Measurements from ENCODE around the gene AKT1S1. TPM values are rescaled to one million over a fixed set of nuclear protein-coding genes. Genes with fewer than 3 reads are reported as not detected.
A peak's percentile ranks its signal among the peaks of the same experiment; 100 is the strongest.

The AKT1S1 gene
- total and polyA plus RNA-seq, 3 donors from 2014 or later = 35.0 to 42.8 (median 35.7) TPM

GRCh38 chr19:49855676-49856573 is 21.2 kb downstream of the AKT1S1 start:
- WGBS, 2 donors = 81 to 91% methylated on average over 10 to 20 of the region's 21 CpGs
- no peak overlapping the region for H3K4me3 ChIP-seq
- no peaks in the 10 kb centered on the region for H3K36me3 ChIP-seq (ENCODE audit: low read depth, missing control alignments)
- H3K9me3 ChIP-seq = no peaks in the 10 kb centered on the region
- TF ChIP-seq CTCF (IDR thresholded peaks at IDR 0.05) (no peak), POLR2A (IDR thresholded peaks at IDR 0.05) (no peak)
- intact Hi-C loops (cut with DNase I; ENCODE audit: low total_unique reads) = no loop called here
- H3K27ac ChIP-seq = peak overlapping the region in 1 of 2 donors; percentile 30
- H3K27me3 ChIP-seq = no peaks in the 10 kb centered on the region
- H3K4me1 ChIP-seq = peaks cover 53% of the 10 kb centered on the region
- DNase-seq = no peak

GRCh38 chr19:49855277-49855675 is 21.9 kb downstream of the AKT1S1 start:
- Histone ChIP-seq H3K36me3 (ENCODE audit: low read depth, missing control alignments) (no peaks in the 10 kb centered on the region), H3K4me1 (peaks cover 47% of the 10 kb centered on the region), H3K27me3 (no peaks in the 10 kb centered on the region), H3K9me3 (no peaks in the 10 kb centered on the region), H3K4me3 (no peak overlapping the region), H3K27ac (peak overlapping the region in 1 of 2 donors; percentile 30)
- intact Hi-C loops (cut with DNase I; ENCODE audit: low total_unique reads) = no loop called here
- TF ChIP-seq POLR2A (IDR thresholded peaks at IDR 0.05) (no peak), CTCF (IDR thresholded peaks at IDR 0.05) (no peak)
- no peak for DNase-seq
- WGBS, 2 donors = 80 to 87% methylated on average over 3 to 12 of the region's 12 CpGs

- WGBS, 2 donors = 87 to 90% methylated on average over 6 to 36 of the region's 39 CpGs
- peak overlapping the region in 1 of 2 donors; percentile 31 for H3K27ac ChIP-seq
- no peak overlapping the region for H3K4me3 ChIP-seq
- TF ChIP-seq POLR2A (IDR thresholded peaks at IDR 0.05) (no peak), CTCF (IDR thresholded peaks at IDR 0.05) (no peak)
- no peaks in the 10 kb centered on the region for H3K9me3 ChIP-seq
- peaks cover 40% of the 10 kb centered on the region for H3K4me1 ChIP-seq
- intact Hi-C loops (cut with DNase I; ENCODE audit: low total_unique reads) = no loop called here
- no peak for DNase-seq
- no peaks in the 10 kb centered on the region for H3K36me3 ChIP-seq (ENCODE audit: low read depth, missing control alignments)
- no peaks in the 10 kb centered on the region for H3K27me3 ChIP-seq
Observed at GRCh38 chr19:49854378-49855263, 22.5 kb downstream of the AKT1S1 start.

- intact Hi-C loops (cut with DNase I; ENCODE audit: low total_unique reads) = no loop called here
- Histone ChIP-seq H3K27ac (peak overlapping the region; percentile 31 to 39), H3K4me3 (no peak overlapping the region), H3K9me3 (no peaks in the 10 kb centered on the region), H3K27me3 (no peaks in the 10 kb centered on the region), H3K4me1 (peaks cover 35% of the 10 kb centered on the region), H3K36me3 (ENCODE audit: low read depth, missing control alignments) (no peaks in the 10 kb centered on the region)
- 75 to 82% methylated on average over 8 to 10 of the region's 10 CpGs for WGBS, 2 donors
- TF ChIP-seq POLR2A (IDR thresholded peaks at IDR 0.05) (no peak), CTCF (IDR thresholded peaks at IDR 0.05) (no peak)
- DNase-seq = no peak
Observed at GRCh38 chr19:49853852-49854377, 23.2 kb downstream of the AKT1S1 start.
